Measurements from ENCODE around the gene PNMT.

Gene PNMT

DNA sequence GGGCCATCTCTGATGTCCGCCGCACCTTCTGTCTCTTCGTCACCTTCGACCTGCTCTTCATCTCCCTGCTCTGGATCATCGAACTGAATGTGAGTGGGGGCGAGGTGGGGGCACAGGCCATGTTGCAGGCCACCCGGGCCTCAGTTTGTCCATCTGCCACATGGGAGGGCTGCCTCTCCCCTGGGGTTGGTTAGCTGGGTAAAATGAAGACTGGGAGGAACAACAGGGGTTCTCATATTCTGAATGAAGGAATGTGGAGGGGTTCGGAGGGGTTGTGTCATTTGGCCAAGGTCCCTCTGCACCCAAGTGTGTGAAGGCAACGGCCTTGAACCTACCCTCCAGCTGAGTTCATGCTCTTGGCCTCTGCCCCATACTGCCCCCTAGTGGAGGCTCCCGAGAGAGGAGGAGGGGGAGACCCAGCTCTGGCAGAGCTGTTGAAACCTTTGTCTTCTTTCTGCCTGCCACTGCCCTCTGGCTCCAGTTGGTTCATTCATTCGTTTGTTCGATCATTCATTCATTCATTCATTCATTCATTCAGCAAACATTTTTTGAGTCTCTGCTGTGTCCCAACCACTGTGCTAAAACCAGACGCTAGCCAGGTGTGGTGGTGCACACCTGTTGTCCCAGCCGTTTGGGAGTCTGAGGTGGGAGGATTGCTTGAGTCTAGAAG, 14.5 kb upstream of the PNMT start:
- peak; percentile 80 for DNase-seq (ENCODE audit: low spot score)

DNA sequence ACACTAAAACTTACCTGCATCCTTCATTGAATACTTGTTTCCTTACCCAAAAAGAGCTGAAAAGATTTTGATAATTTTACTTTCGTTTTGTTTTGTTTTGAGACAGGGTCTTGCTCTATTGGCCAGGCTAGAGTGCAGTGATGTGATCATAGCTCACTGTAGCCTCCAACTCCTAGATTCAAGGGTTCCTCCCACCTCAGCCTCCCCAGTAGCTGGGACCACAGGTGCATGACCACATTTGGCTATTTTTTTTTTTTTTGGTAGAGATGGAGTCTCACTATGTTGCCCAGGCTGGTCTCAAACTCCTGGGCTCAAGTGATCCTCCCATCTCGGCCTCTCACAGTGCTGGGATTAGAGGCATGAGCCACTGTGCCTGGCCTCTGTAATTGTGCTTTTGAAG, 13.1 kb upstream of the PNMT start:
- DNase-seq (ENCODE audit: low spot score) = no peak

DNA sequence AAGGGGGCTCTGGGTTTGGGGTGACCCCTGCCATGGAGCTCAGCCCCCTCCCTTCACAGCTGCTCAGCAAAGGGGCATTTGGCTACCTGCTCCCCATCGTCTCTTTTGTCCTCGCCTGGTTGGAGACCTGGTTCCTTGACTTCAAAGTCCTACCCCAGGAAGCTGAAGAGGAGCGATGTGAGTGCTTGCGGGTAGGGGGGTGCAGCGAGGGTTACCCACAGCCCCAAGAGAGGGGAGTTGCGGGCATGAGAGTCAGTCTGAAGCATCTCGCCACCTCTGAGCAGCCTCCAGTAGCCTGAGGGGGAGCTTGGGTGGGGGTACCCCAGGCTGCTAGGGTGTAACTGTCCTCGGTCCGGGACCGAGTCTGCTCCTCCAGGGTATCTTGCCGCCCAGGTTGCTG, 9.9 kb upstream of the PNMT start:
- DNase-seq (ENCODE audit: low spot score) = no peak

DNA sequence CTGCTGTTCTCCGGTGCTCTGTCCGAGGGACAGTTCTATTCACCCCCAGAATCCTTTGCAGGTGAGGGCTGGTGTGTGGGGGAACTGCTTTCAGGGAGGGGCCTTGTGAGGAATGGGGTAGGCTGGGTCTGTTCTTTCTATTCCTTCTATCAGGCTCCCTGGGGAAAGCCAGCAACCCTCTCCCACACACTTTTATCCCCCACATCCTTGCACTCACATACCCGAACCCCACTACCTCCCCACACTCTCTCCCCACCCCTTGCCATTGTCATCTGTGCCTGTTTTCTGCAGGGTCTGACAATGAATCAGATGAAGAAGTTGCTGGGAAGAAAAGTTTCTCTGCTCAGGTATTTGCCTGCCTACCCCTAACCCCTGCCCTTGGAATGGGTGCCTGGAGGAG, 9.5 kb upstream of the PNMT start:
- no peak for DNase-seq (ENCODE audit: low spot score)

DNA sequence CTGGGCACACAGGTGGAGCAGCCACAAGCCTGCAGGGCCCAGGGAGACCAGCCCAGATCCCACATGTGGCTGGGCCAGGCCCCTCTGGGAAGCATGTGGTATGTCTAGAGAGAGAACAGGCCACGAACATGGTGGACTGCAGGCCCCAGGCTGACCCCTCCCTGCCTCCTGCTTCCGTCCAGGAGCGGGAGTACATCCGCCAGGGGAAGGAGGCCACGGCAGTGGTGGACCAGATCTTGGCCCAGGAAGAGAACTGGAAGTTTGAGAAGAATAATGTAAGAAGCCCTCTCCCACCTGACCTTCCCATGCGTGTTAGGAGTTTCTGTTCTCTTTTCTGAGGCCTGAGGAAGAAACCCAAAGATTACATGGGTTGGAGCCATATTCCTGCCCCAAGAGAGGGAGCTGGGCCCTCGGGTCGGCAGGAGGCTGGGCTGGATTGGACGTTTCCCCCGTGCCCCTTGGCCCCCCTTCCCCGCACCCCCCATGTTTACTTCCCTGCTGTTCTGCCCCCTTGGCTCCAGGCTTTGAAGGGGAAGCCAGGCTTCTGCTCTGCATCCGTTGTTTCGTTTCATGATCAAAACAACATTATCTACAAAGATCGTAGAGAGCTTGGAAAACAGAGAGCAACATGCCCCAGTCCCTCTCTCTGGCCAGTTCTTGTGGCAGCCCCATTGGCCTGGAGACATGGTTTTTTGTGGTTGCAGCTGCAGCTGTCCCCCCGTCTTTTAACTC, 8.8 kb upstream of the PNMT start:
- DNase-seq (ENCODE audit: low spot score) = no peak

DNA sequence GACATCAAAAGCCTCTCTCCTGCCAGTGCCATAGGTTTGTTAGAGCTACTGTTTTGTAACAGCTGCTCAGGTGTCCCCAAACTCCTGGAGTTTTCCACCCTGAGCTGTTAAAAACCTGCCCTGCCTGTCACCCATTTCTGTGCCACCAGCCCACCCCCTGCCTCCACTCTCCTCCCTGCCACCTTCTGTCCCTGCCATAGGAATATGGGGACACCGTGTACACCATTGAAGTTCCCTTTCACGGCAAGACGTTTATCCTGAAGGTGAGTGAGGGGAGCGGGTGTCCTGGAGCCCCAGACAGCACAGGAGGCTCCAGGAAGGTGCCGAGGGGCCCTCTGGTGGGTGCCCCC, 8.3 kb upstream of the PNMT start:
- no peak for DNase-seq (ENCODE audit: low spot score)

DNA sequence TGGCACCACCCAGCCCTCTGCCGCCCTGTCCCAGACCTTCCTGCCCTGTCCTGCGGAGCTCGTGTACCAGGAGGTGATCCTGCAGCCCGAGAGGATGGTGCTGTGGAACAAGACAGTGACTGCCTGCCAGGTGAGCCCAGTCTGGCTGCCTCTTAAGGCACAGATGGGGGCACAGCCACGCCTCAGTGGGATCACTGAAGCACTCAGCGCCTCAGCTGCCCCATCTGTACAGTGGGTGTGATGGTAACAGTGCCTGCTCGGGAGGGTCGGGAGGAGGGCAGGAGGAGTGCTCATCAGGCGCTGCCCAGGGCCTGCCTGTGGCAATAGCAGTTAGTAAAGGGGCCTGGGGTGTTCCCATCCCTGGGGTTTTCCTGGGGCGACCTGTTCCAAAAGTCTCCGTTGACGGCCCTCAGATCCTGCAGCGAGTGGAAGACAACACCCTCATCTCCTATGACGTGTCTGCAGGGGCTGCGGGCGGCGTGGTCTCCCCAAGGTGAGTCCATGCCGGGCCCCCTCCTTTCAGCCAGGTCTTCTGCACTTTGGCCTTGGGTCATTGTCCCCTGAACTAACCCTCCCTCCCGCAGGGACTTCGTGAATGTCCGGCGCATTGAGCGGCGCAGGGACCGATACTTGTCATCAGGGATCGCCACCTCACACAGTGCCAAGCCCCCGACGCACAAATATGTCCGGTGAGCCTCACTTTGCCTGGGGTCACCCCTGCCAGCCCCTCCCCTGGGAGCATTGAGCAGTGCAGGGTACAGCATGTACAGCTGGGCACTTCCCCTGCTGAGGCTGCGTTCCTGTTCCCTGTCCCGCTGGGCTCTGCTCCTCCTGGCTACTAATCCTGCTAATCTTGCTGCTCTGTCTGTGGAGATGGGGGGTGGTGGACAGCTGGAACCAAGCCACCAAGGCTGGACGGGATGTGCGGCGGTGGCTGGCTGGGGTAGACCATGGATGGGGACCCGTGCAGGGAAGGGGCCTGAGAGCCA, 7.6 kb upstream of the PNMT start:
- no peak for DNase-seq (ENCODE audit: low spot score)

DNA sequence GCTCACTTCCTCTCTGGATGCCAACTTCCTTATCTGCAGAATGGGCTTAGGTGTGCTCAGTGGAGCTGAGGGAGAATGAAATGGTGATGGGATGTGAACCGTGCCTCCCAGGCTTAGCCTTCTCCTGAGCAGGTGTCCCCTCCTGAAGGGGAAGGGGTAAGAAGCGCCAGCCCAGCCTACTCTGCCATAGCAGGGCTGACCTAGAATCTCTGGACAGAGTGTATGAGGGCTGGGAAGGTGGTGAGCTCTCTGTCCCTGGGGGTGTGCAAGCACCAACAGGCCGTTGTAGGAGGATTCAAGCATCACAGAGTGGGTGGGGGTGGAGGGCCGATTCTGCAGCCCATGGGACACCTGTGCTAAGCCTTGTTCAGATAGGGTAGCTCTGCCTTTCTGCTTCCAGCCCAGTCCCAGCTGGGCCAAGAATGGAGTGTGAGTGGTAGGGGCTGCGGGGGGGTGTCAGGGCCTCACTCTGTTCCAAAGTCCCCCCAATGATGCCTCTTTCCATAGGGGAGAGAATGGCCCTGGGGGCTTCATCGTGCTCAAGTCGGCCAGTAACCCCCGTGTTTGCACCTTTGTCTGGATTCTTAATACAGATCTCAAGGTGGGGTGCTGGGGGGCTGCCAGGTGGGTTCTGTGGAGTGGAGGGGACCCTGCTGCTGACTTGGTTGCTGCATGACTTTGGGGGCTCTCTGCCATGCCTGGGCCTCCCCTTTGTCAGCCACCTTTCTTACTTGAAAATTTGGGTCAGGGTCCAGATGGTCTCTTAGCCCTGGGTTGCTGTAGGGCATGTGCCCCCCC, 6.3 kb upstream of the PNMT start:
- no peak for DNase-seq (ENCODE audit: low spot score)

DNA sequence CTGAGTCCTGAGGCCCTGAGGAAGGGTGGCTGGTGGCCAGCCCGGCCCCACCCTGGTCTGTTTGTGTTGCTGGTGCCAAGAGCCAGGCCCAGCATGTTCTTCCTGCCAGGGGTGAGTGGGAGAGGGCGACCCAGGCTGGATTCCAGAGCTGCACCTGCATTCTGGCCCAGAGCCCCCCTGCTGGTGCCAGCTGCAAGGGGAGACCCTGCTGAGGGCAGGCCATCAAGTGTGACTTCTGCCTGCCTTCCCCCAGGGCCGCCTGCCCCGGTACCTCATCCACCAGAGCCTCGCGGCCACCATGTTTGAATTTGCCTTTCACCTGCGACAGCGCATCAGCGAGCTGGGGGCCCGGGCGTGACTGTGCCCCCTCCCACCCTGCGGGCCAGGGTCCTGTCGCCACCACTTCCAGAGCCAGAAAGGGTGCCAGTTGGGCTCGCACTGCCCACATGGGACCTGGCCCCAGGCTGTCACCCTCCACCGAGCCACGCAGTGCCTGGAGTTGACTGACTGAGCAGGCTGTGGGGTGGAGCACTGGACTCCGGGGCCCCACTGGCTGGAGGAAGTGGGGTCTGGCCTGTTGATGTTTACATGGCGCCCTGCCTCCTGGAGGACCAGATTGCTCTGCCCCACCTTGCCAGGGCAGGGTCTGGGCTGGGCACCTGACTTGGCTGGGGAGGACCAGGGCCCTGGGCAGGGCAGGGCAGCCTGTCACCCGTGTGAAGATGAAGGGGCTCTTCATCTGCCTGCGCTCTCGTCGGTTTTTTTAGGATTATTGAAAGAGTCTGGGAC, 5.5 kb upstream of the PNMT start:
- no peak for DNase-seq (ENCODE audit: low spot score)

DNA sequence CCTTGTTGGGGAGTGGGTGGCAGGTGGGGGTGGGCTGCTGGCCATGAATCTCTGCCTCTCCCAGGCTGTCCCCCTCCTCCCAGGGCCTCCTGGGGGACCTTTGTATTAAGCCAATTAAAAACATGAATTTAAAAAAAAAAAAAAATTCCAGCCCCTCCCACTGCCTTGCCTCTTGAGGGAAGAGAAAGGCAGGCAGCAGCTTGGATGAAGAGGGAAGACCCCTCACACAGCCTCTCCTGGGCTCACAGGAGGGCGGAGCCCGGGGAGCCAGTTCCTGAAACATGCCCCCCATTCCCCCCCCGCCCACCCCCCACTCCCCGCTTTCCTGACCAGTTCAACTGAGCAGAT, 4.9 kb upstream of the PNMT start:
- no peak for DNase-seq (ENCODE audit: low spot score)

DNA sequence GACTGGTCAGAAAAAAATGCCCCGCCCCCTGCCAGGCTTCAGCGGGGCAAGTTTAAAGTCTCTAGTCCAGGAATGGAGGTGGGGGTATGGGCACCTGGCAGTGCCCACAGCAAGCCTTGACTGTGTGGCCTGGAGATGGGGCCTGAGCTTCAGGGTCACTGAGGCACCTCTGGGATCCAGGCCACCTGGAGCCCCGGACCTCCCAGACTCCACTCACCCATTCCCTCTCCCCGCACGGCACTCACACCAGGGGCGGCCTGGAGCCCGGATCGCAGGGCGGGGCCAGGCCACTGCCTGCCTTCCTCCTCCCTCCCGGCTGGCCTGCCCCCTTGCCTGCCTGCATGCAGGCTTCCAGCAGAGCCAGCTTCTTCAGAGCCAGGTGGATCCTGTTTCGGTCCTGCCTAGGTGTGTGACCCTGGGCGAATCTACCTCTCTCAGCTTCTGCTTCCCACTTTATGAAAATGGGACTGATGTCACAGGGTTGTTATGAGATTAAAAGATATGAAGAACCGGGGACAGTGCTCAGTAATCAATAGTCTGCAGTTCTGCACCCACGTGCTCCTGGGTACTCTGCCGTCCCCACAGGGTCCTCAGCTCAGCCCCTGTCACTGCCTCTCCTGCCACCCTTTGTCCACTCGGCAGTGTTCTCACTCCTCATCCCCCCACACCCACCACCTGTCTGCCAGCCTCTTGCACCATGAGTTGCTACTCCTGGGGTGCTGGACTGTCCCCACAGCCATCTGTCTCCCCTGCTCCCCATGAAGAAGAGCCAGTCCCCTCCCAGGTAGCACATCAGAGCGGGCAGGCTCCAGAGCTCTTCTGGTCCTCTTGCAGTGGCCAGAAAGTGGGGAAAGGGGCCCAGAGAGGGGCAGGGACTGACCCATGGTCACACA, 4.3 kb upstream of the PNMT start:
- DNase-seq (ENCODE audit: low spot score) = no peak

DNA sequence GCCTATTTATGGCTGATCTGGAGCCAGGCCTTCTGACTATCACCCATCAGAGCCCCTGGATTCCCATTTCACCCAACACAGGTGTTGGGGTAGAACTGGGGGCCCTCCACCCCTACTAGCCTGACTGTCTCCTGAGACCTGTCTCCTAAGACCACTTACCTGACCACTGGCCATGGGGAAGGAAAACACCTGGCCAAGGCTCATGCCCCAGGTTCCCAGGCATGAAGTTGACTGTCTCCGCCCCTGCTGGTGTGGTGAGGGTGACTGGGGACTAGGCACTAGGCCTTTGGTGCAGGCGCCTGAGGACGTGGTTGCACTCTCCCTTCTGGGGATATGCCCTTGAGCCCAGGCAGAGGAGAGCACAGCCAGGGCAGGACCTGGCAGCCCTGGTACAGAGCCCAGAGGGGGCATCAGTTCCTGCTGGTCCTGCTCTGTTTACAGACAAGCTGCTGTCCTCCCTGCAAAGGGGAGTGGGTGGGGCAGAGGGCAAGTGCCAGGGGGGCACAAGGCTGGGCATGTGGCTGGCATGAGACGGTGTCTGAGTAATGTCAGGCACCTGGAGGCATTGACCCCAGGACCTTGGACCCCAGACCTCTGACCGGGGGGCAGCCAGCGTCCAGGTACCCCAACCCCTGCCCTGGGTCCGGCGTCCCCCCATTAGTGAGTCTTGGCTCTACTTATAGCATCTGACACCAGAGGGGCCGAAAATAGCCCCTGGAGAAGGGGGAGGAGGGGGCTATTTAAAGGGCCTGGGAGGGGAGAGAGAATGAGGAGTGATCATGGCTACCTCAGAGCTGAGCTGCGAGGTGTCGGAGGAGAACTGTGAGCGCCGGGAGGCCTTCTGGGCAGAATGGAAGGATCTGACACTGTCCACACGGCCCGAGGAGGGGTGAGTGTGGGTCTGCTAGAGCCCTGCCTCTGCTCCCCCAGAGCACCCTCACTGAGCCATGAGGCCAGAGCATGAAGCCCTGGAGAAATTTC, 3.4 kb upstream of the PNMT start, which contains the start of gene TCAP:
TCAP (plus strand) TSS at position 769 of the 981 bp plus-strand sequence; CDS start at position 780, 11 bp downstream.
- no peak for DNase-seq (ENCODE audit: low spot score)

DNA sequence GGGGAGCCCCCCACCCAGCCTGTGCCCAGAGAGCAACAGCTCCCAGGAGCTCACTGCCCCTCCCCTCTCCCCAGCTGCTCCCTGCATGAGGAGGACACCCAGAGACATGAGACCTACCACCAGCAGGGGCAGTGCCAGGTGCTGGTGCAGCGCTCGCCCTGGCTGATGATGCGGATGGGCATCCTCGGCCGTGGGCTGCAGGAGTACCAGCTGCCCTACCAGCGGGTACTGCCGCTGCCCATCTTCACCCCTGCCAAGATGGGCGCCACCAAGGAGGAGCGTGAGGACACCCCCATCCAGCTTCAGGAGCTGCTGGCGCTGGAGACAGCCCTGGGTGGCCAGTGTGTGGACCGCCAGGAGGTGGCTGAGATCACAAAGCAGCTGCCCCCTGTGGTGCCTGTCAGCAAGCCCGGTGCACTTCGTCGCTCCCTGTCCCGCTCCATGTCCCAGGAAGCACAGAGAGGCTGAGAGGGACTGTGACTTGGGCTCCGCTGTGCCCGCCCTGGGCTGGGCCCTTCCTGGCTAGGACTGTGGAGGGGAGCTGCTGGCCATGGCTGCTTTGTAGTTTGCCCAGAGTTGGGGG, 2.5 kb upstream of the PNMT start:
- DNase-seq (ENCODE audit: low spot score) = no peak

DNA sequence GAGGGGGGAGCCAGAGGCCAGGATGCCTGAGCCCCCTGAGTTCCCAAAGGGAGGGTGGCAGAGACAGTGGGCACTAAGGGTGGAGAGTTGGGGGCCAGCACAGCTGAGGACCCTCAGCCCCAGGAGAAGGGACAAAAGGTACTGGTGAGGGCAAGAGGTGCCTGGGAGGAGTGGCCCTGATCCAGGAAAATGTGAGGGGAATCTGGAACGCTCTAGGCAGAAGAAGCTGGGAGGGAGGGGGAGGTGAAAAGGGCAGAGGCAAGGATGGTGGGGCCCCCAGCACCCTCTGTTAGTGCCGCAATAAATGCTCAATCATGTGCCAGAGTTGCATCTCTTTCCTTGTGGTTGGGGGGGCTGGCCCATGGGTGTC, 2.0 kb upstream of the PNMT start:
- no peak for DNase-seq (ENCODE audit: low spot score)

DNA sequence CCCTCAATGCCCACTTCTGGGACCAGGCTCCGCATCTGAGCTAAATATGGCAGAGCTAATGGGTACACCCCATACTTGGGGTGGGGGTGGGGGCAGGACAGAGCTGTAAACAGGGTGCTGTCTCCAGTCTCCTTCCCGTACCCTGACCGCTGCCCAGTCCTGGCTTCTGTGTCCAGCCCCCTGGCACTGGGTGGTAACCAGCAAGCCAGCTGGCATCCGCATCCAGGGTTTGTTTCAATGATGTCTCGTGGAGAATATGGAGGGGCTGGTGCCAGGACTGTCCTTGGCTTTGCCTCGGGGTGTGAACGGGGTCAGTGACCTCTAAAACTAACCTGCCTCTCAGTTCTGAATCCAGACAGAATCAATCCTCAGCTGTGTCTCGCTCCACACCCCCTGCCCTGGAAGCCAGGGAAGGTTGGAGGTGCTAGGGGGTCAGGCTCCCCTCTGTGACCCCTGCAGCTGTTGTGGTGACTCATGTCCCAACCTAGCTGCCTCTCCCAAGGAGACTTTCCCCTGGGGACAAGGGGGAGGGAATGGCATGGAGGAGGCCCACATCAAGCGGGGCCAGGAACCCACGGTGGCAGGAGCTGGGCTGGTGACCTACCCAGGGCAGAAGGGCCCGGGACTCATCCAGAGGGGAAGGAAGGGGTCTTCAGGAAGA, 1.5 kb upstream of the PNMT start:
- DNase-seq (ENCODE audit: low spot score) = no peak

DNA sequence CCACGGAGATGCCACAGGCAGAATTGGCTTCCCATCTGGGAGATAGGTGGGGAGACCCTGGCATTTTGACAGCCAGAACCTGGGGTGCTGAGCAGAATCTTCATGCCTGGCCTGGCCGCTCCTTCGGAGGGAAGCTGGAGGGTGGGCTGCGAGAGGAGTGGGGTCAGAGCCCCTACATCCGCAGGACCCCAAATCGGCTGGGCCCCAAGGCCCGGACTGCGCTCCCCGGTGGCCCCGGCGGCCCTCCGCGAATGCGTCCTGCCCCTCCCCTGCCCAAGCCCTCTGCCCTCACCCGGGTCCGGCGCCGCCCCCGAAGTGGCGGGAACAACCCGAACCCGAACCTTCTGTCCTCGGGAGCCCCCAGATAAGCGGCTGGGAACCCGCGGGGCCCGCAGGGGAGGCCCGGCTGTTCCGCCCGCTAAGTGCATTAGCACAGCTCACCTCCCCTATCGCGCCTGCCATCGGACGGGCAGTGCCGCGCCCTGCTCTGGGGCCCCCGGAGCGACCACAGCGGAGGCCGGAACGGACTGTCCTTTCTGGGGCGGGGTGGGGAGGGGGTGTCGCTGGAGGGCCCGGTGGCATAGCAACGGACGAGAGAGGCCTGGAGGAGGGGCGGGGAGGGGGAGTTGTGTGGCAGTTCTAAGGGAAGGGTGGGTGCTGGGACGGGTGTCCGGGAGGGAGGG, 850 bp upstream of the PNMT start:
- no peak for DNase-seq (ENCODE audit: low spot score)

Data from CD4-positive, alpha-beta T cell treated with Interleukin-15 for 4 hours (primary cell).